ENCODE results near the gene CAMK1D.

- TF ChIP-seq EZH2phosphoT487 (IDR thresholded peaks at IDR 0.05; ENCODE audit: low read length) (no peak), CTCF (IDR thresholded peaks at IDR 0.05; ENCODE audit: low read length) (no peak)
Observed at GRCh38 chr10:12561720-12562119, 212.4 kb downstream of the CAMK1D start.
